HG03025 (cell line): ENCODE results near the gene SORBS2.

ENCODE experiments used
- ATAC-seq: cut with Tn5 transposase; IDR thresholded peaks from one replicate; pipeline ENCODE4 v1.9.1; 2021; ENCODE audit warnings: mild to moderate bottlenecking, moderate library complexity; ENCODE audit not compliant: unreplicated experiment, low FRiP score

SORBS2 gene

DNA sequence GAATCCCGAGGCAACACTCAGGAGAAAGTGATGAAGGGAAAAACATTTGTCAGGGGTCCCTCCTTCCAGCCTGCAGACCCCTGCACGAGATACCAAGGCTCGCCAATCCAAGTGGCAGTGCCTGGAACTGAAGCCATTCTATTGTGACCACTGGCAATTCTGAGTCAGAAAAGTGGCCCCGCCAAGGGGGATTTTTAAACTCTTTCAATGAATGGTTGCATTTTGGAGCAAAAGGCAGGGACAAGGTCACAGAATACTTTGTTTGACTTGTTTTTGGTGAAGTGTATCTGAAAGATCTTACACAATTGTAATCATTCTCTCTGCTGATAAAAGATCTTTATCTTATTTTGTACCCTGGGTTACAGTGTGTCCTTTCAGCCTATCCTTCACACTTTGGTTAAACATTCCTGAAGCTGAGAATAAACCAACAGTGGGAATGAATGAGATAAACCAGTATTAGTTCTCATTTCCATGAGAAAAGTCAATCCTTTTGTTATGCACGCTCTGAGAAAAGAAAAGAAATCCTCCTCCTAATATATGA is 160.8 kb downstream of the SORBS2 start:
- ATAC-seq: no peak

DNA sequence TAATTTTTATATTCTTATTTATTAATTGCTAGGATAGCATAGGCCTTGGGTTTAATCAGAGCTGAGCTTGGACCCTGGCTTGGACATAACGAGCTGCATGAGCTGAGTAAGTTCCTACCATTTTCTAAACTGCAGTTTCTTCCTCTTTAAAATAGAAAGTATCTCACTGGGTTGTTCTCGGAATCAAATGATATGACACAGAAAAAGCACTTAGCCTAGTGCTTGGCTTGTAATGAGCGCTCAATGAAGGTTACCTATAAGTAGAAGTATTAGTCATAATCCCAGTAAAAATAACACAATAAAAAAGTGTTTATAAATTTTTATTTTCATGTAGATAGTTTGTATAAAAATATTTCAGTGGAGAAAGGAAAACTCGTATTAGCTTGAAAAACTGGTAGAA is 163.4 kb downstream of the SORBS2 start:
- ATAC-seq: no peak

DNA sequence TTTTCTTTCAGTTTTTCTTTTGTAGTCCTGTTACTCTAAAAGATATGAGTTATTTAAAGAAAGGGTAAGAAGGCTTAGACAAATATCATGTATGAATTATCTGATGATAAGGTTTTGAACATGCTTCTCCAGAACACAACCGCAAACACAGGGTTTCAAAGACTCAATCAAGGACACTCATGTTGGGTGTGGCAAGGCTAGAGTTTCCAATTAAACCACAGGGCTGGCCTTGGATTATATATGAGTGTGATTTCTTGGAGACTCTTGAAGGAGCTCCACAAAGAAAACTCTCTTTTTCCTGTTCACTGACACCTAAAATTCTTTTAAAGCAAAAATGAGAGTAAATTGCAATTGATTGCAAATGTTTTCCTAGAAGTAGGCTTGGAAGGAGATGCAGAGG is 166.6 kb downstream of the SORBS2 start:
- ATAC-seq: no peak

DNA sequence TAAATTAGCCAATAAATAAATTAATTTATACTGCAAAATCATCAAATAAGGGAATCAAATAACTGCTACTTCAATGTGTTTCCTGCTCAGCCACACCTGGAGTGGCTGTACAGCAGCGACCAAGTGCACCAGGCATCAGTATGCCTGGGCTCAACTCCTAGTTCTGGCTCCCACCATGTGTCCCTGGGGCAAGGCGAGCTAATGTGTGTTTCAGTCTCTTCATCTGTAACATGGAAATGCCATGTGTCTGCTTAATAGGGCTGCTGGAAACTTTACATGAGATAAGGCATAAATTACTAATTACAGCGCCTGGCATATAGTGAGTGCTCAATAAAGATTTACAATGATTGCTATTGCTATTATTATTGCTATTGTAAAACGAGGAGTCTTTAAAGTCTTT is 167.6 kb downstream of the SORBS2 start:
- no peak for ATAC-seq

DNA sequence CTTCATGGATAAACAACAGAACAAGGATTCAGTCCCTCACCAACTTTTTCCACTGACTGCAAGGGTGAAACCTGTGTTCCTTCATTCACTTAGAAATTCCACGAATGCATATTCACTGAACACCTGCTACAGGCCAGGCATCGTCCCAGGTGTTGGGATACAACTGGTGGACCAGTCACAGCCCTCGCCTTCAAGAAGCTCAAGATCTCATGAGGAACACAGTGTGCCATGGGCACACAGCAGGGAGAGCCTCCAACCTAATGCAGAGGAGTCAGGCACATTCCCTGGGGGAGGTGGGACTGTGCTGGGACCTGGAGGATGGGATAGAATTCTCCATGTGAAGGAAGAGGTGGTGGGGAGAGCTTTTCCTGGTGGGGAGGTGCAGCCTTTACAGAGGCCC is 169.1 kb downstream of the SORBS2 start:
- ATAC-seq: no peak

DNA sequence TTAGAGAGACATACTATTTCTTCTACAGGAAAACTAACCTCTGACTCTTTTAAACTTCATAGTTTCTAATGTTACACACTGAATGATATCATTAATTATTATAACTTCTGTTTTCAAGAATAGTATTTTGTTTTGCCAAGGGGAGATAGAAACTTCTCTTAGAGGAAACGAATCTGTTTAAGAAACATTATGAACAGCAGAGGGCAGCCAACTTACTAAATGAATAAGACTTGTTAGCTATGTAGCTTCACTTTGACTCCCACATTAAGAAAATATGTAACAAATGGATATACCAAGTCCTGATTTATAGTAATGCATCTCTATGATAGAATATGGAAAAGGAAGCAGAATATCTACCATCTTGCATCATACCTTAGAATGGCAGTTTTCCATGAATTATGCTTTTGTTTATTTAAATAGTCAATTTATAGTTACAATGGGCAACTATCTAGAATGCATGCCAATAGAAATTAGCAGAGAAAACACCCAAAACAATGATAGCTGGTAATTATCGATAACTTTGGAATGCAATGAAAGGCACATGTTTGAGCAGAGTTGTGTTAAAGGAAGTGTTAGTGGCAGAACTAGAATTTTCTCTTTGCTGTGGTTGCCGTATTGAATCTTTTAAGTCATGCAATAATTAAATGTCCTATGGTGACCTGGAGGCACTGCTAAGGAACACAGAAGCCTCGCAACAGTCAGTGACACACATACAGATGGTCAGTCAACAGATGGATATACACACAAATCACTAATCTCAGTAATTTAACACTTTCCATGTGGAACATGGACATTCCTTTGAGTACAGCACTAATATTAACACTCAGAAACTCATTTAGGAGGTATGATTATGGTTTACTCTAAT is 171.0 kb downstream of the SORBS2 start:
- no peak for ATAC-seq

DNA sequence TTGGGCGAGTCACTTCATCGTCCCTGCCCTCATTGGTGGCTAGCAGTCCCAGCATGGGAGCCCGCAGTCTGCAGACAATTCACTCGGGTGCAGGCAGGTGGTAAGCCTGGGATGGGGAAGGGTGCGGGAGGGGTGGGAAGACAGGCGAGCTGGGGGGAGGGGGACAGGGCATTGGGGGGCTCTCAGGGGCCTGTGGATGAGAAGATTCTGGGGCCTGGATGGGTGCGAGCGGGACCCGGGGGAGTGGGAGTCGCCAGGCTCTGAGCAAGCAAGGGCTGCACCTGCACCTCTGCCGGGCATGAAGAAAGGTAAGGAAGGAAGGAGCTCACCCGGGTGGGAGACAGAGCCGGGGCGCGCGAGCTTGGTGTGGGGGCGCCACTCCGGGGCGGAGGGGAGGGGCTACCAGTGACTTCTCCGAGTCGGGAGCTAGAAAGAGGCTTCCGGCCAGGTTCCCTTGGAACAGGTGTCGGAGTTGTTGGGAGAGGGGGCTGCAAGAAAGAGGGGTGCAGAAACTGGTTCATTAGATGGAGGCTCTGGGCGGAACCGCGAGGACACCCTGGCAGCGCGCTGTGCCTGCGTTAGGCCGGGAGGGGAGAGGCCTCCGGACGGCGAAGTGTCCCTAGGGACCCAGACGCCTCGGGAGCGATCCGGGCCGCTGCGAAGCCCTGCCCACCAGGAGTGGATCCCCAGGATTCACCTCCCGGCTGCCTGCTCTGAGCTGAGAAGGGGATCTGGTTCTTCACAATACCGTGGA is 173.3 kb downstream of the SORBS2 start:
- ATAC-seq: no peak

DNA sequence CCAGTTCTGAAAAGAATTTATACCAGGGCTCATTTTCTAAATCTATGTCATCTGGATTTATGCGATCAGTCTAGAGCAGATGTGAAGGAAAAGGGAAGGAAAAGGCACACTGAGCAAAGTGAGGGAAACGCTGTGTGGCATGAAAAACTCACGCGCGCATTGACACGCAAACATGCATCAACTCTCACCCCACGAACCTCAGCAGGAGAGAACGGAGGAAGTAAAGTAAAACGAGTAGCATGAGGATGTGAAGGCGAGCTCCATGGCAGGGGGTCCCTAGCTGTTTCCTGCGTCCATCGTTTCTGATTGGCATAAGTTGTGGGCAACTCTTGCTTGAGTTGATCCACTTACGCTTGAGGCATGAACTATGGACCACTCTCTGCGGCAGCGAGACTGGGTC is 173.9 kb downstream of the SORBS2 start:
- no peak for ATAC-seq

DNA sequence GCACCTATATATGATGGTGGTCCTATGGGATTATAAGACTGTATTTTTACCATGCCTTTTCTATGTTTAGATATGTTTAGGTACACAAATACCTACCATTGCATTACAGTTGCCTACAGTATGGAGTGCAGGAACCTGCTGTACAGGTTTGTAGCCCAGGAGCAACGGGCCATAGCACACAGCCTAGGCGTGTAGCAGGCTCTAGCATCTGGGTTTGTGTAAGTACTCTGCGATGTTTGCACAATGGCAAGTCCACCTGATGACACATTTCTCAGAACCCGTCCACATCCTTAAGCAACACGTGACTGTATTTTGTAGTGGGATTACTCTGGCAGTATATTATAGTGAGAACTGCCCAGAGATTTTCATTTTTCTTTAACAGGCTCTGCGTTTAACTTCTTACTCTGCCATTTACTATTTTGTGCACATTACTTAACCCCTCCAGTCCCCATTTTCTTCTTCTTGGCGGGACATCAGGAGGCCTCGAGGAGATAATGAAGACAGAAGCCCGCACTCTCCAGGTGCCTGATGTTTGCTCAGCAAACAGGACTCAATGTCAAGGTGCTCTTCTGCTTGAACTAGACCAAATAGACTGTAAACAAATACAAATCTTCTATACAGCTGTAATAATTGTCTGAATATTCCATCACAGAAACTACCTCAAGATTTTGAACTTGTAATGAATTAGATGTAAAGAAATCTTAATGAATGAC is 174.7 kb downstream of the SORBS2 start:
- ATAC-seq: no peak

DNA sequence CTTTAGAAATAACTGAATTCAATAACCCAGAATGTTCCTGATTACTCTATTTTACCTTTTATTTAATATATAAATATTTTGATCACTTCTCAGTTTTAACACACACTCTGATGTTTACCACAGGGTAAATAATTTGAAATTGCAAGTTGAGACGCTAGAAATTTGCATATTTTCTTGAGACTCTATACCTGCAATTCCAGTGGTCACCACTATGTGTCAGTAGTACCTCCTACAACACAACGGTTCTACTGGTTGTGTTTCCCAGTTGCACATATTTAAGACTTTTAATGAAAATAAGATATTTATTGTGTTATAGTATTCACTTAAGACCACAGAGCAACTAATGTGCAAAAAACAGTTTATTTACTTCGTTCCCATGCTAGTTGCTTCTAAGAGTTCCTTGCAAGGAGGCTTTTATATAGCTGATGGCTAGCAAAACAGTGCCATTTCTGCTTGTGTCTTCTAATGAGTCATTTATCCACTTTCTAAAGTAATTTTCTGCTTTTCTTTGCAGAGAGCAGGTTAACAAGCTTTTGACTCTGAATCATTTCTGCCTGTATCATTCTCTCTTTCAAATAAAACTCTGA is 177.8 kb downstream of the SORBS2 start:
- ATAC-seq: no peak

DNA sequence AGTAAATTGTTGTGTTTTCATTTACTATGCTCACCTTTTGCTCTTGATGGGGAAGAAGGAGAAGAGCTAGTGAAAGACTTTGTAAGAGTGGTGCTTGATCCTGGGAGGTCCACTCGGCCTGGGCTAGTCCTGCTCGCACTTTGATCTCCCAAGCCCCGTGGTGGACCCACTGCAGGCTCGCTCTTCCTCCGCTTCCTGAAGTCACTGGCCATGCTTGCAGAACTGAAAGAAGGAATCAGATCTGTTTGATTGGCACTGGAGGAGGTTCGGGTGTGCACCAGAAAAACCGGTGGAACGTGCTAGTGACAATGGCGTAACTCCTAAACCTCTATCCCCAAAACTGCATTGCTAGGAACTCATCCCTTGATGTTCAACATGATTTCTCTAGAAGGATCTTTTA is 185.2 kb downstream of the SORBS2 start:
- ATAC-seq: no peak

DNA sequence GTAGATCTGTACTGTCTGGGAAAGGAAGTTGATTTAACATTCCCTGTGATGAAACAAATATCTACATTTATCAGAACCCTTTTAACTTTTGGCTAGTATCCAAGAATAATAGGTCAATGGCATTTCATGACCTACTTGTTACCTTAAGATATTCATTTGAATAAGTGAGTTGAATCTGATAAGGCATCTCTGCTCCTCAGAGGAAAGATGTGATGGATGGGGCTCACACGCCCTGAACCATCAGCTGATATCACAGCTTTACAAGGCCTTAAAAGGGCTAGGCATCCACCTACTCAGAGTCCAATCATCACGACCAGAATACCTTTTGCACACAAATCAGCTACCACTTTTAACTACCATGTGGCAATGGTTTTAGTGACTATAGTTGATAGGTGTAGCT is 186.5 kb downstream of the SORBS2 start:
- no peak for ATAC-seq

DNA sequence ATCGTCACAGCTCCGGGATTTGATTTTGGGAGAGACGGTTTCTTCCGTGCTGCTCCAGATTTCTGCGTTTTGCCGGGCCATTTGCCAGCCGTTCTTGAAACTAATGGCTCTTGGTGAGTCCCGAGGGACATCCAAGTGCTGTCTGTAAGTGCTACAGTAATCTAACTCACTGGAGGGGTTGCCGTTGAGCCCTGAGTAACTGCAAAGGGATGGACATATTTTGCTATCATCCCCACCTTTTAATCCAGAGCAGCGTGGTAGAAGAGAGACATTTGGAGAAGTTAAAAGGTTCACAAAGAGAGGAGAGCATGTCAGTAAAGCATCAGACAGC is 187.8 kb downstream of the SORBS2 start:
- no peak for ATAC-seq

DNA sequence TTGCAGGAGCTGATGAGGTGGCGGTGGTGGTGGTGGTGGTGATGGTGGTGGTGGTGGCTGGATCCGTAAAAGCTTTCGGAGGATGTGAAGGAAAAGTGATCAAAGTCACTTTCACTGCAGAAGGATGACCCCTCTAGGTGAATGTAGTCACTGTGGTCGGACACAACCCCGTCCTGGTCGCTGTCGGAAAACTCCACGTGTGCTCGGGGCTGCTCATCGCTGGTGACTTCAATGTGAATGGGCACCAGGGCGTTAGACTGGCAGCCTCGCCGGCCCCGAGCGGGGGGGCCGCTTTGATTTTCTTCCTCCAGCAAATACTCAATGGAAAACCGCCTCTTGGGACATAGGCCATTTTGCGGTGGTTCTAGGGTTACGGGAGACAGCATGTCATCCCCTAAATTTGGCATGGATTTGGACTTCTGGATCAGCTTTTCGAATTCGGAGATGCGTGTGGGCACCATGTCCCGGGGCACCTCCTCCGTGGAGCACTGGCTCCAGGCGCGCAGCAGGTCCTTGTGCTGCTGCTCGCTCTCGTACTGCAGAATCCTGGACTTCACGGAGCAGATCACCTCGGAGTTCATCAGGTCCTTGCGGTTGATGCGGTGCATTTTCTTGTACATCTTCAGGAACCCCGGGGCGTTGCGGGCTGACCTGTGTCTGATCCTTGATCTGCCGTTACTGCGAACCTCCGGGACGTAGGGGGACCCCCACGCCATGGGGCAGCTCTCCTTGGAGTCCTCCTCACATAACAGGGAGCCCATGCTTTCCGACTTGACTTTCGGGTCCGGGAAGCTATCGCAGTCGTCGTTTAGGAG is 188.3 kb downstream of the SORBS2 start:
- ATAC-seq: no peak

DNA sequence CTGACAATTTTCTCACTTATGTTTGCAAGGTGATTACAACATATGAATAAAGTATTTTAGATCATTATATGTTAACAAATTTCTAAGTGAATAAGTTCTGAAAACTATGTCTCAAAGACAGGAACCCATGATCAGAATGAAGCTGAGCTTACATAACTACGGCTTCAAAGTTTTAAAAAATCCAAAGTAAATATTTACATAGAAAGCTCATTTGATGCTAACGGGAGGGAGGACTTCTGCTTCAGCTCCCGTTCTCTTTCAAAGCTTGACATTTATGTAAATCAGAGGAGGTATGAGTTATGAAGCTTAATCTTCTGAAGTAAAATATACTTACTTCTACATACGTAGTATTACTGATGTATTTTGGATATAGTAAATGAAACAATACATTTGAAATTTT is 203.8 kb downstream of the SORBS2 start:
- no peak for ATAC-seq

DNA sequence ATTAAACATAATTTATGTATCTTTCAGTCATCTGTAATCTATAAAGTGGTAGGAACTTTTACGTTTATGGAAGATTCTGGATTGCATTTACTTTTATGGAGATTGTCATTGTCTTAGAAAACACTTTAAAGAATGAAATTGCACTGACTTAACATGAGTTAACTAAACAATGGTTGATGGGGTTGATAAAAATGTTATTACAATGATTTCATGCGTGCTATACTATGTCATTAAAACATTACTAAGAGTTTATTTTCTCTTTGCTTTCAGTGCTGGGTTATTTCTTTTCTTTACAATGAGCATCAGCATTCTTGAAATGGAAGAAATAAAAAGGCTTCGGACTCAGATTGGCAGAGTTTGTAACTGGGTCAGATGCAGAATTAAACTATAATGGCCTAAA is 209.6 kb downstream of the SORBS2 start:
- ATAC-seq: no peak

DNA sequence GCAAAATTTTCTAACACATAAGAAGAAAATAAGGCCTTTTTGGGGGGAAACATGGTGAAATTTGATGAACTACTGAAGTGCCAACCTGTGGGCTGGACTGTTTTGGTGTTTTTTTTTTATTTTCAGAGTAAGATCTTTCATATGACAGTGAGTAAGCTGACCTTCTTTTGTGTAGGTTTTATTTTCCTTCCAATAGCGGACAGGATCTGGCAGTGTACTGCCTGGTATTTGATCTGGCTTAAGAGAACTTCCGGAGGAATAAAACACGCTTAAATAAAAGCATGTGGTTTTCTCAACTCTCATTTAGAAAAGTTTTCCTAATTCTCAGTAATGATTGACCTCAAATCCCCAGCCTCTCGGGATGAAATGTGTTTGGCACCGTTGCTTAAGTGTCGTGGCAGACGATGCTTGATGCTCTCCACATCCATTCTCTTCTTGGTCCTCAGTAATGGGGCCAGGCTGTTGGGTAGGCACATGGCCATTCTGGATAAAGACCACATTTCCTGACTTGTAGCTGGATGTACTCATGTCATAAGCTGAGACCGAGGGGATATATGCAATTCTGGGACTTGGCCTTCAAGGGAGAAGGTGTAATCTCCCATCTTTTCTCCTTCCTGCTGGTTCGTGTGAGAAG is 211.1 kb downstream of the SORBS2 start:
- ATAC-seq: no peak

DNA sequence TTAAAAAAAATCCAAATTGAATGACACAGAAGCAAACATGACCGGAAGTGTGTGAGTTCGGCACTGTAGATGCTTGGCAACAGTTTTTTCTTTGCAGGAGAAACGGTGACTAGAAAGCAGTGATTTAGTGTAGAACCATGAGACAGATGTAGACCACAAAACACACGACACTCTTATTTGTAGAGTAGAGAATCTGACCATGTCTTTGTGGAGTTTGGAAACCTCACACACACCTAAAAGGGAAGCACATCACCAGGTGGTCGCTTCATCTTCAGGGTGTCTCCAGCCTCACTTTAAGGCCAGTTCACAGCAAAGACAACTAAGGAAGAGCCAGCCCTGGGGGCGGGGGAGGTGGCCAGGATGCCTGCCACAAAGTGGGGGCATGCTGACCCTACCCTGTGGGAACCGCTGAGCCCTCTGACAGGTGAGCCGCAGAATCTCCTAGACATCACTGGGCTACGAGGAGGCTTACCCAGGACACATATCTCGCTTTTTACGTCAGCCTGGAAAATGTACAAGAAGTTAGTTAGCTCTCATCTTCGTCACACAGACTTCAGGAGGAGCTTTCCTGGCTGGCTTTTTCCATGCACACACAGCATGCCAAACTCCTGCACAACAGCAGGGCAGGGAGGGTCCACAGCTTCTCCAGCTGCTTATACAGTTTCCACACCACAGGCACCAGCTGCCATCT is 212.3 kb downstream of the SORBS2 start:
- no peak for ATAC-seq
